ENCODE measurements around the gene KRTAP1-1.
"Not testable (repeated sequence)": the region's sequence is repeated elsewhere in the genome, so short reads cannot be mapped to it uniquely, and the experiment has no call there.

The KRTAP1-1 gene, protein sequence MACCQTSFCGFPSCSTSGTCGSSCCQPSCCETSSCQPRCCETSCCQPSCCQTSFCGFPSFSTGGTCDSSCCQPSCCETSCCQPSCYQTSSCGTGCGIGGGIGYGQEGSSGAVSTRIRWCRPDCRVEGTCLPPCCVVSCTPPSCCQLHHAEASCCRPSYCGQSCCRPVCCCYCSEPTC

DNA sequence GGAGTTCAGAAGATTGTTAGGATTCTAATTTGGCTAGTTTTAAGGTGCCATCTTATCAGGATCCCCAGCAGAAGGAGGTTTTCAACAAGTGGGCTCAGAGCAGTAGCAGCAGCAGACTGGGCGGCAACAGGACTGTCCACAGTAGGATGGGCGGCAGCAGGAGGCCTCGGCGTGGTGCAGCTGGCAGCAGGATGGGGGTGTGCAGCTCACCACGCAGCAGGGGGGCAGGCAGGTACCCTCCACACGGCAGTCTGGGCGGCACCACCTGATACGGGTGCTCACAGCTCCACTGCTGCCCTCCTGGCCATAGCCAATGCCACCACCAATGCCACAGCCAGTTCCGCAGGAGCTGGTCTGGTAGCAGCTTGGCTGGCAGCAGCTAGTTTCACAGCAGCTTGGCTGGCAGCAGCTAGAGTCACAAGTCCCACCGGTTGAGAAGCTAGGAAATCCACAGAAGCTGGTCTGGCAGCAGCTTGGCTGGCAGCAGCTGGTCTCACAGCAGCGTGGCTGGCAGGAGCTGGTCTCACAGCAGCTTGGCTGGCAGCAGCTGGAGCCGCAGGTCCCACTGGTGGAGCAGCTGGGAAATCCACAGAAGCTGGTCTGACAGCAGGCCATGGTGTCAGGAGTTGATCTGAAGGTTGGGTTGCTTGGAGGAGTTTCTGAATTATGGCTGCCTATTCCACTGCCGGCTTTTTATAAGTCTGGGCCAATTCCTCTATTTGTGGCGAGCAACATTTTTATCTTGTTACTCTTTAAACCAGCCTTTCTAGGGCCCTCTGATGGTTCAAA is at the start of gene KRTAP1-1:
Gene KRTAP1-1 (minus strand): TSS at position 668 of the 789 bp plus-strand sequence. CDS start 53 bp downstream, at position 615.
- DNase-seq (ENCODE audit: extremely low read depth, low read depth); H3K4me3 ChIP-seq (replicated peaks; ENCODE audit: low read depth, low read length): not testable (repeated sequence)

DNA sequence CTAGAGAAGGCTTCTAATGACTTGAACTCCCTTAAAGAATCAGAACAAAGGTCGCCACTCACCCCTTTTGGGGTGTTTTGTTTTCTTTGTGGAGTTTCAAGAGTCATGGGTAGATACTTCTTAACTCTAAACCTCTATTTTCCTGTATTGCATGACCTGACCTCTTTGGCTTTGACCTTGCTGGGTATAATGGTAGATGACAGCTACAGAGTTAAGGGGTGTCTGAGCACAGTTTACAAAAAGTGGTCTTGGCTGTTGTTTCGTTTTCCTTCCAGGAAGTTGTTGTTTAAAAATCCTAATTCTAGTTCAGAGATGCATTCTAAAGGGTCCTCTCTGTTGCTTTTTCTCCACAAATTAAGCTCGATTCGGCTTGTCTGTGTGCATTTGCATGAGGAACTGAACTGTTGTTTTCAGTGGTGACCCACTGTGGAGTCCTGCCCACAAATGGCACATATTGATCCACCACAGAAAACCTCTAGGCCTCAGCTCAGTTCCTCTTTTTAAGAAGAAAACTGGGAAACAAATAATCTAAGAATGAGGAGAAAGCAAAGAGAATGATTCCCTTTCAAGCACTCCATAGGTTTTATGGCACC is 47.6 kb upstream of the KRTAP1-1 start:
- DNase-seq (ENCODE audit: extremely low read depth, low read depth); H3K4me3 ChIP-seq (replicated peaks; ENCODE audit: low read depth, low read length): not testable (repeated sequence)

DNA sequence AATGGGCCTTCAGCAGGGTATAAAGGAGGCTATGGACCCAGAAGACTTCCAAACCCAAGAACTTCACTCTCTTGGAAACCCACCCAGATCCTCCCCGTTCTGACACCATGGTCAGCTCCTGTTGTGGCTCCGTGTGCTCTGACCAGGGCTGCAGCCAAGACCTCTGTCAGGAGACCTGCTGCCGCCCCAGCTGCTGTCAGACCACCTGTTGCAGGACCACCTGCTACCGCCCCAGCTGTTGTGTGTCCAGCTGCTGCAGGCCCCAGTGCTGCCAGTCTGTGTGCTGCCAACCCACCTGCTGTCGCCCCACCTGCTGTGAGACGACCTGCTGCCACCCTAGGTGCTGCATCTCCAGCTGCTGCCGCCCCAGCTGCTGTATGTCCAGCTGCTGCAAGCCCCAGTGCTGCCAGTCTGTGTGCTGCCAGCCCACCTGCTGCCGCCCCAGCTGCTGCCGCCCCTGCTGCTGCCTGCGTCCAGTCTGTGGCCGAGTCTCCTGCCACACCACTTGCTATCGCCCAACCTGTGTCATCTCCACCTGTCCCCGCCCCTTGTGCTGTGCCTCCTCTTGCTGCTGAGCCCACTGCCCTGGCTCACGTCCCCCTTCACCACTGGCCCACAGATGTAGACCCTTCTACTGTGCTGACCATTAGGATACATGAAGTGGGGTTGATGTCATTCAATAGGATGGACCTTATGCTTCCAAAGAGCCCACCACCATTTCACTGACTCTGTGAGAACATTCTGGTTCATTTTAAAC is 43.0 kb upstream of the KRTAP1-1 start, which contains the start of gene KRTAP4-7:
Gene KRTAP4-7 (plus strand): TSS at position 51 of the 757 bp plus-strand sequence. CDS start 57 bp downstream, at position 108.
- not testable (repeated sequence) for H3K4me3 ChIP-seq (replicated peaks; ENCODE audit: low read depth, low read length); DNase-seq (ENCODE audit: extremely low read depth, low read depth)

DNA sequence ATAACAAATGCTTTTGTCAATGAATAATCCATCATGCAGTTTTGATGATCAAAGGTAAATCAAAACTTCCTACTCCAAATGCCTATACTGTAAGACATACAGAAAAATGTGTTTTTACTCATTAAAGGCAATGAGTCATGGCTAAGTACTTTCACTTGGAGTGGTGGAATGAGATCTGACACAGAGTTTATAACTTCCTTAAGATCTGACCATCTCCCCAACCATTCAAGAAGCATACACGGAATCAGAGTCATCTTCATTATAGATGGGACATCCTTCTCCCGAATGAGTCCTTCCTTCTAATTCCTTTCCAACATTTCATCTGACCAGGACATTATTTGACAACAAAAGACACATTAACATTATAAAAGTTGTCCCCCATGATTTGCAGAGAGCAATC is 42.2 kb upstream of the KRTAP1-1 start:
- H3K4me3 ChIP-seq (replicated peaks; ENCODE audit: low read depth, low read length); DNase-seq (ENCODE audit: extremely low read depth, low read depth): not testable (repeated sequence)

DNA sequence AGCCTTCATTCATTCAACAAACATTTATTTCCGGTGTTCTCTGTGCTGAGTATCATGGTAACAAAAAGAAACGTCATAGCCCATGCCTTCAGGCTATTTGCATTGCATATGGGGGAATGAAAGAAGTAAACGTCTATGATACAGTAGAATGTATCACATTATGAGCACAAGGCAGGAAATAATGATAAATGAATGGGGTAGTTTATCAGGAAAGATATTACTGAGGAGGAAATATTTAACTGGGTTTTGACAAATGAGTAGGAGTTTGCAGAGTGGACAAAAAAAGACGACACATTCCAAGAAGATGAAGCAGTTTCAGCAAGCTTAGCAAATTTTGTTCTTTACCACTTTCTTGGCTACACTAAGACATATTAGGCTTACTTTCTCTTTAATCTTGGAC is 41.4 kb upstream of the KRTAP1-1 start:
- no peak for DNase-seq (ENCODE audit: extremely low read depth, low read depth)
- no peak overlapping the region for H3K4me3 ChIP-seq (replicated peaks; ENCODE audit: low read depth, low read length)
- TF ChIP-seq, protein P1, sequence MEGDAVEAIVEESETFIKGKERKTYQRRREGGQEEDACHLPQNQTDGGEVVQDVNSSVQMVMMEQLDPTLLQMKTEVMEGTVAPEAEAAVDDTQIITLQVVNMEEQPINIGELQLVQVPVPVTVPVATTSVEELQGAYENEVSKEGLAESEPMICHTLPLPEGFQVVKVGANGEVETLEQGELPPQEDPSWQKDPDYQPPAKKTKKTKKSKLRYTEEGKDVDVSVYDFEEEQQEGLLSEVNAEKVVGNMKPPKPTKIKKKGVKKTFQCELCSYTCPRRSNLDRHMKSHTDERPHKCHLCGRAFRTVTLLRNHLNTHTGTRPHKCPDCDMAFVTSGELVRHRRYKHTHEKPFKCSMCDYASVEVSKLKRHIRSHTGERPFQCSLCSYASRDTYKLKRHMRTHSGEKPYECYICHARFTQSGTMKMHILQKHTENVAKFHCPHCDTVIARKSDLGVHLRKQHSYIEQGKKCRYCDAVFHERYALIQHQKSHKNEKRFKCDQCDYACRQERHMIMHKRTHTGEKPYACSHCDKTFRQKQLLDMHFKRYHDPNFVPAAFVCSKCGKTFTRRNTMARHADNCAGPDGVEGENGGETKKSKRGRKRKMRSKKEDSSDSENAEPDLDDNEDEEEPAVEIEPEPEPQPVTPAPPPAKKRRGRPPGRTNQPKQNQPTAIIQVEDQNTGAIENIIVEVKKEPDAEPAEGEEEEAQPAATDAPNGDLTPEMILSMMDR (IDR thresholded peaks at IDR 0.05; ENCODE audit: low read depth, low read length, missing control alignments) = no peak

DNA sequence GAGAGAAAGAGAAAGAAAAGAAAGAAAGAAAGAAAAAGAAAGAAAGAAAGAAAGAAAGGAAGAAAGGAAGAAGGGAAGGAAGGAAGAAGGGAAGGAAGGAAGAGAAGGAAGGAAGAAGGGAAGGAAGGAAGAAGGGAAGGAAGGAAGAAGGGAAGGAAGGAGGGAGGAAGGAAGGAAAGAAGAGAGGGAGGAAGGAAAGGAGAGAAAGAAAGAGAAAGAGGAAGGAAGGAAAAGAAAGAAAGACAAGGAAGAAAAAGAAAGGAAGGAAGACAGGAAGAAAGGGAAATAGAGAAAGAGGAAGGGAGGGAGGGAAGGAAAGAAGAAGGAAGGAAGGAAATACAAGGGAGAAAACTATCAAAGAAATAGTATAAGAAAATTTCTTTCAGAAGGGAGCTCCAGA is 35.5 kb upstream of the KRTAP1-1 start:
- no peak for DNase-seq (ENCODE audit: extremely low read depth, low read depth)
- no peak overlapping the region for H3K4me3 ChIP-seq (replicated peaks; ENCODE audit: low read depth, low read length)
- TF ChIP-seq, protein P1 (IDR thresholded peaks at IDR 0.05; ENCODE audit: low read depth, low read length, missing control alignments) = no peak

DNA sequence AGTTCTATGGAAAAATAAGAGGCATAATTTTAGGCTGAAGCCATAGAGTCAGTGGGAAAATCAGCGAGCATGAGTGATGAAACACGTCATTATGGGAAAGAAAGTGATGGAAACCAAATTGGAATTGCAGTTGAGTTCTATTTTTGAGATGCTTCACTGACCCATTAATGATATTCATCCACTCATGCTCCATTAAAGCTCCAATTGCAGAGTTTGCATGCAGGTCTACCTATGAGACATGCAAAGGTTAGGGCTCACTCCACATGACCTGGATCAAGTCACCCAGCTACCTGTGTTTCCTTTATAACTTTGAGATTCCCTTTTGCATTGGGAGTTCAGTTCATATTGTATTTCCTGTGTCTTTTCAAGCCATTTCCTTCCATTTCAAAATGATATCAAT is 32.4 kb upstream of the KRTAP1-1 start:
- no peak for DNase-seq (ENCODE audit: extremely low read depth, low read depth)
- H3K4me3 ChIP-seq (replicated peaks; ENCODE audit: low read depth, low read length) = no peak overlapping the region
- TF ChIP-seq, protein P1 (IDR thresholded peaks at IDR 0.05; ENCODE audit: low read depth, low read length, missing control alignments) = no peak

DNA sequence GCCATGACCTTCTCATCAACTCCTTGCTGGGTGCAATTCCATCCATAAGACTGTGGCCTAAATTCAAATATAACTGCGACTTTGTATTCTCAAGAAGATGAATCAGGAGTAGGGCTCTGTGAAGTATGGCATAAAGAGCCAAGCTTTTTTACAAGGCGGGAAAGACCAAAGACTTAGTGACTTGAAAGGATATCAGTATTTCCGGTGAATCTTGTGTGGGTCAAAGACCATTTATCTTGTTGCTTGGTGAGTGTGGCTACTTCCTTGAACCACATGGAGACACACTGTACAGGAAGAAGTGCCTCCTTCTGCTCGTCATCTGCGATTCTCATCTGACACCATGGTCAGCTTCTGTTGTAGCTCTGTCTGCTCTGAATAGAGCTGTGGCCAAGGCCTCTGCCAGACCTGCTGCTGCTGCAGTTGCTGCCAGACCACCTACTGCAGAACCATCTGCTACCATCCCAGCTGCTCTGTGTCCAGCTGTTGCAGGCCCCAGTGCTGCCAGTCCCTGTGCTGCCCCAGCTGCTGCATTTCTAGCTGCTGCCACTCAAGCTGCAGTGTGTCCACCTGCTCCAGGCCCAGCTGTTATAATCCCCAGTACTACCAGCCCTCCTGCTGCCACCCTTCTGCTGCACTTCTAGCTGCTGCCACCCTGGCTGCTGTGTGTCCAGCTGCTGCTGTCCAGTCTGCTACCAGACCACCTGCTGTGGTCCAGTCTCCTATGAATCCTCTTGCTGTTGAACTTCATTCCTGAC is 30.5 kb upstream of the KRTAP1-1 start:
- no peak for DNase-seq (ENCODE audit: extremely low read depth, low read depth)
- no peak overlapping the region for H3K4me3 ChIP-seq (replicated peaks; ENCODE audit: low read depth, low read length)
- TF ChIP-seq, protein P1 (IDR thresholded peaks at IDR 0.05; ENCODE audit: low read depth, low read length, missing control alignments) = no peak

Data from HFF-Myc (cell line).